GM21717 (cell line): Measurements from ENCODE around the gene SEMA3B.
"Not testable (repeated sequence)": the region's sequence is repeated elsewhere in the genome, so short reads cannot be mapped to it uniquely, and the experiment has no call there.

ENCODE experiments used
- ATAC-seq: cut with Tn5 transposase; IDR thresholded peaks from one replicate; pipeline ENCODE4 v1.9.1; 2021; ENCODE audit warnings: mild to moderate bottlenecking, moderate library complexity; ENCODE audit not compliant: unreplicated experiment

Gene SEMA3B

DNA sequence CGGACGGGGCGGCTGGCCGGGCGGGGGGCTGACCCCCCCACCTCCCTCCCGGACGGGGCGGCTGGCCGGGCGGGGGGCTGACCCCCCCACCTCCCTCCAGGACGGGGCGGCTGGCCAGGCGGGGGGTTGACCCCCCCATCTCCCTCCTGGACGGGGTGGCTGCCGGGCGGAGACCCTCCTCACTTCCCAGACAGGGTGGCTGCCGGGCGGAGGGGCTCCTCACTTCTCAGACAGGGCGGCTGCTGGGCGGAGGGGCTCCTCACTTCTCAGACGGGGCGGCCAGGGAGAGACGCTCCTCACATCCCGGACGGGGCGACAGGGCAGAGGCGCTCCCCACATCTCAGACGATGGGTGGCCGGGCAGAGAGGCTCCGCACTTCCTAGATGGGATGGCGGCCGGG lies 43.1 kb downstream of the SEMA3B start:
- ATAC-seq, result not testable (repeated sequence)

DNA sequence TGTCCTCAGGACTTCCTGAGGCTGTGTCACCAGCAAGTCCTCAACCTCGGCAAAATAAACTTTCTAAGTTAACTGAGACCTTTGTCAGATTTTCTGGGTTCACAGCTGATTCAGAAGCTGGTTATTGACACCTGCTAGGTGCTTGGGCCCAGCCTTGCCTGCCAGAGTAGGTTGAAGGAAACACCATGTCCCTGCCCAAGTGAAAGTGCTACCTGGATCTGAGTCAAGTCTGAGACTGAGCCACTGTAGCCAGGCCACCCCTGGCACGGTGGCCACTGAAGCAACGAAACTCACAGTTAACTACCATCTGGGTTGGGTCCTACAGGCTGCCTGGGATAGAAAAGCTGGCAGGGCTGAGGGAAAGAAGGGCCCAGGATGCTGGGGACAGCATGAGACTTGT lies 45.4 kb downstream of the SEMA3B start:
- ATAC-seq, result no peak

DNA sequence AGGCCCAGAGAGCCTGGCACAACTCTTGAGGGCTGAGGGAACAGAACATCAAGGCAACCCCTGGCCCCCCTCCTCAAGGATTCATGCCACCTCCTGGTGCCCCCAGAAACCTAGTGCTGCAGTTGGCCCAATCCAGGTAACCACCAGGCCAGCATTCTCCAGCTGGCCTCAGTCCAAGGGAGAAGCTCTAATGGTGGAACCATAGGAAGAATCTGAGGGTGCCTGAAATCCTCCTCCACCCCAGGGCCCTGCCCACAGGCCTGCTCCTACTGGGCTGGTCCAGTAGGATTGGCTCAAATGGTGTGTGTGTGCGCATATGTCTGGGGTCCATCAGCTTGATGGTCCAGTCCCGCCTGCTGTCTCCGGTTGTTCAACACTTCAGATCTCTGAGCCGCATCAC lies 45.9 kb downstream of the SEMA3B start:
- no peak for ATAC-seq

DNA sequence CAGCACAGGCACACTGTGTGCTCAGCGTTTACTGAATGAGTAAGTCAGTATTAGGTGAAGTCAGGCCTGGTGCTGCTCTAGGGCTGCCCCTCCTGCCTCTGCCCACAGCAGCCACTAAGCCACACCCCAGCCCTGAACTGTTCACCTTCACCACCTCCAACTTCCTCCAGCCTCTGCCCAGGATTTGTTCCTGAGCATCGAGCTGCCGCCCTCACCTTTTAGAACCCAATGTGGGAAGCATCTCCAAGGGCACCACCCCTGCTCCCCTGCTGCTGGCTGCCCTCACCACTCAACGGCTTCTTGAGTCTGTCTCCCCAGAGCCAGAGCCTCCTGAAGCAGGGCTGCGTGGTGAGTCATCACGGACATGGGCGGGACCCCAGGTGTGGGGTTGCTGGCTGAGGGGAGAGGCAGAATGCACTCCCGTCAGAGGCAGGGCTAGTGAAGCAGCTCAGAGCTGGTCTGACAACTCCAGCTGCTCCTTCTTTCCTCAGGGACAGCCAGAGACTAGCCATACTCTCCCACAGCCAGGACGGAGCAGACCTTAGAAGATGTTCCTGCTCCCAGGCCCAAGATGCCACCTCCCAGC lies 47.8 kb downstream of the SEMA3B start:
- no peak for ATAC-seq

DNA sequence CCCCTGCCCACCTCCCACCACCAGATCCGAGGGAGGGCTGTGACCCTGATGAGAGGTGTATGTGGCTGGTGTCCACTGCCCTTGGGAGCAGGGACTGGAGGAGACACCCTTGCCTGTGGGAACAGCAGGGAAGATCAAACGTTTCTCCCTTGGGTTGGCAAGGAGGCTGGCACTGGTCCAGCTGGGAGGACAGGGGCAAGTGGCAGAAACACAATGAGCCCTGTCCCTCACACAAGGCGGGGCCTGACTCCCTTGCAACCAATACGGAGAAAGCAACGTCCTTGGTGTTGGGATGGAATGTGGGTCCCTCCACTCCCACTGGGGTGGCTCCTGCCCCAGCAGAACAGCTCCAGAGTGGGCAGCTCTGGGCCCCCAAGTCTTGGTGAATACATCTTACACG lies 48.4 kb downstream of the SEMA3B start:
- ATAC-seq, result no peak

DNA sequence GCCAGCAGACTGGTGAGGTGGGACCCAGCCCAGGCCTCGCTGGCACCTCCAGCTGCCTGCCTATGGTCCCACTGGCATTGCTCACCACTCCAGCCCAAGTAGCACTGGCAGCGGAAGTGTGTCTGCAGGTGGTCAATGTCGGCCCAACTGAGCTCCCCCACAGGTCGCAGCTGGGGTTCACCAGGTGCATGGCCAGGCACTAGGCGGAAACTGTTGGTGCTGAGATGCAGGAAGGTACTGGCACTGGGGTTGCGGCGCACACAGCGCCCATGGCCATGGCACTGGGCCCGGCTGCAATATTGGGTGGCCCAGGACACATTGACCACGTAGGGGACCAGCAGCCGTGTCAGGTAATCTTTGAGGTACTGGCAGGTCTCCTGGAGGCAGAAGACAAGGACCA lies 49.2 kb downstream of the SEMA3B start:
- no peak for ATAC-seq

DNA sequence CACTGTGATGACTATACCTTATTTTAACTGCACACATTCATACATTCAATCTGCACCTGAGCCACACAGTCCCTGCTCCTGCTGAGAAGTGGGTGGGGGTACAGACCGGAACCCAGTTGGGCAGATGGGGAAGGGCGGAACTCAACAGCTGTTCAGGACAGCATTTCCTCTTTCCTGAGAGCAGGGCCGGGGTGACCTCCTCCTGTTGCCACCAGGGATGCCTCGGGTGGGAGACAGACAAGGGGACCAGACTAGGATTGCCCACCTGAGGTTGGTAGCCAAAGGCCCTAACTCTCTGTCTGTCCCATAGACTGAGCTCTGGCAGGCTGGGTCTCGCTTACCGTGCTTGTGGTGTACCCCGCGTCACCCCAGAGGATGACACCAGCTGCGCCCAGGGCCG lies 49.7 kb downstream of the SEMA3B start:
- ATAC-seq, result no peak

DNA sequence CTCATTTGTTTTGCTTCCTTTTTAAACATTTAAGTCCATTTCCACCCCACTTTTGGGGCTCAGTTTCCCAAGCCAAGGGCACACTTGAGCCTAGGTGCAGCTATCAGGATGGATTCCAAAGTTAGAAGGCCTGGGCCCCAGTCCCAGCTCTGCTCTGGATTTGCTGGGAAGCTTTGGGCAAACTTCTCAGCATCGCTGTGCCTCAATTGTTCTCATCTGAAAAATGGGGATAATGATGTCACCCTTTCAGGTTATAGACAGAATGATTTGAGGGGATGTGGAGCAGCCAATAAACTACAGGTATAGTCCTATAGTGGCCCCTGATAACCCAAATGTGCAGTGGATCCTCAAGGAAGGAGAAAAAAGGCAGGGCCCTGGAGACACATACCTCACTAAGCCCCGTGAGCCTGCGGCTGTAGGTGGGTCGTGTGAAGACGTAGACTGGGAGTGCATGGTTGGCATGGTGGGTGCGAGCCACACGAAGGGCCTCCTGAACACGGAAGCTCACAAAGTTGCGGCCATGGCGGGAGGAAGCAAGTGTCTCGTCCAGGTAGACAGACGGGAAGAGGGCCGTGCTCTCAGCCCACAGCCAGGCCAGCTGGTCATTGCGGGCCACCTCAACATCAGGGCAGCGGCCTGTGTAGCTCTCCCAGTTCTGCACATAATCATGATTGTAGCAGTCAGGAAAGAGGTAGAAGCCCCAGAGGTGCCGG lies 50.4 kb downstream of the SEMA3B start:
- ATAC-seq, result no peak

DNA sequence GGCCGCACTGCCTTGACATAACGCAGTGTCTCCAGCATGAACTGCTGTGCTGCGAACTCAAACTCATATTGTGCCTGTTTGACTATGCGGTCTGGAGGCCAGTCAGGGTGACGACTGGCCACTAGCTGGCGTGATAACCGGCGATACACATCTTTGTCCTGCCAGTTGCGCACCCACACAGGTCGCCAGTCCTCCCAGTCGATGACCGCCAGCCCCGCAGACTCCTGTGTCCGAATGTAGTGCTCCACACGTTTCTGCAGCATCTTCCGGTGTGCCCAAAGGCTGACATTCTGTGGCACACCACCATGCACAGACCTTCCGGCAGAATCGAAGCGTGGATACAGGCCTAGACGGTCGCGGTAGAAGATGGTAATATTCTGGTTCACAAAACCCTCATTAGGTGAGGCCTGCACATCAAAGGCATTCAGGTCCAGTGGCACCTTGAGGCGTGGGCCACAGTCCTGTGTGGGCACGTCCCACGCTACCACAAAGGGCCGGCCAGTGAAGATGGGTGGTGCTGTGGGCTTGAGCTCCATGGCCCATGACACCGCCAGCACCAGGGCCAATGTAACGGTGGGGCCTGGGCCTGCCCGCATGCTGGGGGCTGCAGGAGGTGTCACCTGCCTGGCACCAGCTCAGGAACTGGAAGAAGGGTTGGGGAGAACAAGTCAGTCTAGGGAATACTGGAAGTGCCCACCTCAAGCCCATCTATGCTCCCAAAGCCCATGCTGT lies 51.1 kb downstream of the SEMA3B start:
- no peak for ATAC-seq

DNA sequence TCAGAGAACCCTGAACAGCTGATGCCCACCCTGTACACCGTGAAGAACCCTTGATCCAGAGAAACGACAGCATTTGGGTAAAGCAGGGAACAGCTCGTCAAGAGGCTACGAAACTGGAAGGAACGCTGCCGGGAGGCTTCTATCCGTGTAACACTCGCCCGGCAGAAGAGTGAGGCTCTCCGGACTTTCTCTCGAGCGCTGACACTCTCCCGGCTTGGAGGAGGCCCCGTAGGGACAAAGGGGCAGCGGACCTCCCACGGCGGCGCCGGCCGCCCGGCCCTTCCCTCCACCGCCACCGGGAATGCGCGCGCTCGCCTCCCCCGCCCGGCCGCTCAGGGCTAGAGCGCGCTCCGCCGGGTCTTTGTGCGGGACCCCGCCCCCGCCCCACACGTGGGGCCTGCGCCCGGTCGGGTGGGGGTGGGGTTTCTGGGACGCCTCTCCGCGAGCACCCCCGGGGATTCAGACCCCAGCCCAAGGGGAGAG lies 51.9 kb downstream of the SEMA3B start:
- peak; percentile 31 for ATAC-seq

DNA sequence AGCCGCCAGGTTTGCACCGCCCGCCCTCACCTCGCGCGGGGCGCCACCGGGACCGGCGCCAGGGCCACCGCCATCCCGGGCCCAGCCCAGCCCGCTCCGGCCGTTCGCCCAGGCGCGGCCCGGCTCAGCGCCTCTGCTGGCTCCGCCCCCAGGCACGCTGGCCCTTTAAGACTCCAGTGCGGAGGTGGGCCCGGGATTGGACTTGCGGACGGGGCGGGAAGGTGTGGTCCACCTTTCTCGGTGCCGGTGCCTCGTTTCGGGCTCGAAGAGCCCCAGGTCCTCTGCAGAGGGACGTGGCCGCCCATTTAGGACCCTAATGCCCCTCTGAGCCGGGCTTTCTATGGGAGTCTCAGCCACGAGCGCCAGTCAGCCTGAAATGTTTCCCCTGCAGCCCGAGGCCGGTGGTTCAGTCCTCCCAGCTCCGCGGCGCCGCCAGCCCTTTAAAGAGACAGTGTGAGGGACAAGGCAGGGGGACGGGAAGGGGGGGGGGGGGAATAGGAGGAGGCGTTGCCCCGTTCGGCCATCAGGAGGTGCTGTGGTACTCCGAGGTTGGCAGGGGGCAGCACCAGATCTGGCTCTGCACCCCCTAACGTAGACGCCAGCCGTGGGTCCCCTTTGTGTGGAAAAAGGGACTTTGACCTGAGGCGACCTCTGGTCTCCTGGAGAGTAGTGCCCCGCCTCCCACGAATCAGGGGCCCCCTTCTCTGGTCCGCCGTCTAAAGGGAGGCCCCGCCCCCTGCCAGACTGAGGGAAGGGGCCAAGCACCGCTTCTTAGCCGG lies 52.6 kb downstream of the SEMA3B start:
- ATAC-seq, result peak; percentile 65

DNA sequence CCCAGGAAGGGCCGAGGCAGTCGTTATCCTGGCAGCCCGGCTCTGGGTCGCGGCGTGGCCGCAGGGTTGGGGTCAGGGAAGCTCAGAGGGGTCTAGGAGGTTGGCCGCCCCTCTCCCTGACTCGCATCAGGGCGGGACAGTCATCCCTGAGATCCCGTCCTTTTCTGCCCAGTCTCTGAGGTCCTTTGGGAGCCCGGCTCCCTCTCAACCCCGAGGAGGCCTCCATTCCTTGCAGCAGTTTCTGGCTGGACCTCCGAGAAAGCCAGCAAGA lies 53.1 kb downstream of the SEMA3B start:
- ATAC-seq, result no peak

DNA sequence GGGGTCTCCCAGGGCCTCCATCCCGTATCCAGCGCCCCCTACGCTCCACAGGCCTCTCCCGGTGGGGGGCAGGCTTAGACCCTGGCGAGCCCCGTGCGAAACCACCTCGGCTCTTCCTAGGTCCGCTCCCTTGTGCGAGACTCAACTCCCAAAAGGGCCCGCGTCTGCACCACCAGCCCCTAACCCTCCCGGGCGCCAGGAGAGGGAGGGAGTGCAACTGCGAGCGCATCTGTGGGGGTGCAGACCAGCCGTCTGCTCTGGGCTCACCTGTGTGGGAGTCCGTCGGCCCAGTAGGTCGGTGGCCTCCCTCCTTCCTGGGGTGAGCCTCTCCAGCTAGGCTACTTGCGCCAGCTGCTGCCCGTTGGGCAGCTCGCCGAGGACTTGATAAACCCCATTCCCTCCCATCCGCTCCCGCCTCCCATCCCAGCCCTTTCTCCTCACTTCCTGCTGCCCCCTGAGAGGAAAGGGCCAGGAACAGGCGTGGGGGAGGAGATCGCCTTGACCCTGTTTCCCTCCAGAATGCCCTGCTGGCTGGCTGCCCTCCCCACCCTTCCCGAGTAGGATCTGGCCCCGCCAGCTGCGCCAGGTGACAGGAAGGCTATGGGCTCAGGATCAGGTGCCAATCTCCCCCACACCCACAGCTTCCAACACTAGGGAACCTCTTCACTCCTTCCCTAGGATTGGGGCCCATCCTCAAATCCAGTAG lies 53.6 kb downstream of the SEMA3B start, which contains the start of gene HYAL2:
HYAL2 (minus strand) TSS at position 360 of the 706 bp plus-strand sequence. CDS start 2,256 bp downstream, outside the sequence.
- ATAC-seq, result no peak

DNA sequence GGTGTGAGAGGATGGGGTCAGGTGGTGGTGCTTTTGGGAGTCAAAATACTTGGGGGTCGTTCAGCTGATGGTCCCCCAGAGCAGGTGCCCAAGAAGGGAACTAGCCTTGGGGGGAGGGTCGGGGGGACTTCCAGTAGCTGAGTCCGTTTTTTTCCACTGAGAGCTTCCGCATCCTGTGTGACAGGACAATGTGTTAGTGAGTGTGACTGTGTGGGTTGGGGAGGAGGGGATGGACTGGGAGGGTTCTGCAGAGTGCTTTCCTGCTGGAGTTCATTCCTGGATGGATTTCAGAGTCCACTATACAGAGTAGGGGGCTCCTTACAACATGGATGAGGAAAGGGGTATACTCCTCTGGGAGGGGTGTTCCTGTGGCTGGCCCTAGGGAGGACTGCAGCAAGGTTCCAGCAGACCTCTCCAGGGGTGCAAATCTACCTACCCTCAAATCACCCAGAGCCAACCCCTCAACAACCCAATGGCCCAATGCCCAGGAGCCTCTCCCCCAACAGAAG lies 54.2 kb downstream of the SEMA3B start:
- no peak for ATAC-seq

DNA sequence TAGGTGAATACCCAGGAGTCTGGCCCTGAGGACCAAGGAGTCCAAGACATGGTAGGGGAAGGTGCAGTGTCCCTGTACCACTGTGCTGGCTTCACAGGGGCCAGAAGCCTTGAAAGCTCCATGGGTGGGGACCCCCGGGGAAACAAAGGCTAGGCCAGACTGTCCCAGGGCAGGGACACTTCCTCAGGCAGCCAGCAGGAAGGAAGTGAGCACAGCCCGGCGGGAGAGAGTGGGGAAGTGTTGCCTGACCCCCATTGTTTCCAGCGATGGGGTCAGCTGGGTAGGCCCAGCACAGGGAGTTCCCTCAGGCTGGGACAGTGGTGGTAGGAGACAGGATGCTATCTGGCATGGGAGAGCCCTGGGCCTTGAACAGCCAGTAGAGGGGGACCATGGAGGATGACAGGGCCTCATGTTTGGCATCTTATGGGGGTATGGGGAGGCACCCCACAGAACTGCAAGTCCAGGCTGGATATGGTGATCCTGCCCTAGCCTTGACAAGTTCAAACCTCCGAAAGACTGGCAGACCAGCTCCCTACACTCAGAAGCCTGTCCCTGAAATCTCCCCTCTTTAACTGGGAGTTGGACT lies 54.8 kb downstream of the SEMA3B start:
- no peak for ATAC-seq

DNA sequence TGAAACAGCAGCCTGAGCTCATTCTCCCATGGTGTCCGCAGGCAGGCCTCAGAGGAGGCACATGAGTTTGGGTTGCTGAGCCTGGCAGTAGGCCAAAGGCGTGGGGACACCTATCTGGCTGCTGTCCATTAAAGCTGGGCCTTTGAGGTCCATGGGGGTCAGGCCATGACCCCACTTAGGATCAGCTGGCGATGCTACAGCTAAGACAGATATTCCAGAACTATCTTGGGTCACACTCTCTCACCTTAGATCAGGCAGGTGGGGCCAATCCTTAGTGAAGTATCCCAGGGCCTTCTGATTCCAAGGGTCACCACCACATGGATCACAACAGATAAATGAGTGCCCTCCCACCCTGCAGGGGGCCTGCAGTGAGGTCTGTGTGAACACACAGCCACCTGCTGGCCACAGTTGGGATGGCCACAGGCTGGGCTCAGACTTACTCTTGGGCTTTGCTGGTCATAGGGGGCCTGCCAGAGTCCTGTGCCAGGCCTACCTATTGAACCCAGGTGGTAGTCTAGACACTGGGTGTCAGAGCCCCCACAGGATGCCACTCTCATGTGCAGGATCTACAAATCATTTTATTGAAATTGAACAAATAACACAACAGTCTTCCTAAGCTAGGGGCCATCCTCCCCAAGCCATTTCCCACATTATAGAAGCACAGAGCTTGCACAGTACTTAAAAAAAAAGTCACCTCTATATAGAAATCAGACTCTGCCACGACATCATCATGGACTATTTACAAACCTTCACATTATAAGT lies 55.6 kb downstream of the SEMA3B start:
- no peak for ATAC-seq

DNA sequence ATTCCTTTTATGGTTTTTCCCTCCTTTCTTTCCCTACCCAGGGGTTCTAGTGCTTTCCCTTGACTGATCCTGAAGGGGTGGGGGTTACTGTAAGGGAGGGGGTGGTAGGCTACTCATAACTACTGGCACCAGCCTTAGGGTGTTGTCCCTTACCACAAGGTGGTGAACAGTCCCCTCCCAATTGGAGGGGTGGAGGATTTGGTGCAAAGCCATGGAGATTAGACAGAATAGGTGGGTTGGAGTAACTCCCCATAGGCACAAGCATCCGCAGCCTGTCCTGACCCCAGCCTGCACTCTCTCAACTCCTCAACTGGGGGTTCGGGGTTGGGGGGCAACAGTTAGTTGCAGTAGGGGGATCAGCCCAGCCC lies 56.1 kb downstream of the SEMA3B start:
- ATAC-seq, result no peak

DNA sequence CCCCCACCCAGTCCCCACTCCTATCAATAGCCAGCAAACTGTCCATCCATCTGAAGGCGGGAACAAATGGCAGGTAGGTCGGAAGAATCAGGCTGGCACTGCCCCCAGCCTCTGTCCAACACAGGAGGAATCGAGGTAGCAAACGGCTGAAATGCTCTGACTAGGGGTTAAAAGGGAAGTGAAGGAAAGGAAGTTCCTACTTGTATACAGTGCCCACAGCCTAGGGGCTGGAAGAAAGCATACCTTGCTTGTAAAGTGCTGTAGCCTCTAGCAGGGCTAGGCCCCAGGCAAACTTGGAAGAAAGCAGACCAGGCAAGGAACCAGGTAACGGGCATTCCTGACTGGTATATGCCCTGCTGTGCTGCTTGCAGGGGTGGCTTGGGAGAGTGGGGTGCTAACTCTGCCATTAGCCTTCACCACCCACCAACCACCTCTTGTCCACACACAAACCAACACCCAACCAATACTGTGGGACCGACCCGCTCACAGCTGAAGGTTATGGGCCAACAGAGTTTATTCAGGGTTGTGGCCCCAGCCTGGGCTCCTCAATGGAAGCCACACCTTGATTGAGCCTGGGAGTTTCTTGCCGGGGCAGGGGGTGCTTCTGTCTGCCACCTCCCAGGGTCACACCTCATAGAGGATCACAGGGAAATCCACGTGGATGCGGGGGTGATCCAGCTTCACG lies 56.7 kb downstream of the SEMA3B start:
- no peak for ATAC-seq

DNA sequence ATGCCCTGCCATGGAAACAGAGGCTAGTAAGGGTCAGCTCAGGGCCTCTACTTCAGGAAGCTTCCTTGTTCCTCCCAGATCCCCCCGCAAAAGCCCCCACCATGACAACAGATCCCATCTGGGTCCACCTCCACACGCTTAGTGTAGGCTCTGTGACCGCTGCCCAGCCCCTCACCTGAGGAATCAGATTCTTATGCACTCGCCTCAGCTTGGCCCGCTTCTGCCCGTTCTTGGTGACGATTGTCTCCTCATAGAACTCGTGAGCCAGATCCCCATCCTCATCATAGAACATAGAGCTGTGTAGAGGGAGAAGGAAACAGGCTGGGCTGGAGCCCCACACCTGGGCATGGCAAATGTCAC lies 57.2 kb downstream of the SEMA3B start:
- ATAC-seq, result no peak
